Kidney capillary endothelial cell (primary cell): Measurements from ENCODE around the gene CPVL.
A peak's percentile ranks its signal among the peaks of the same experiment; 100 is the strongest.

Experiments used
- DNase-seq: peaks from one replicate; pipeline ENCODE4 v3.0.0-alpha.2; 2018; ENCODE audit warnings: low spot score

Gene CPVL

DNA sequence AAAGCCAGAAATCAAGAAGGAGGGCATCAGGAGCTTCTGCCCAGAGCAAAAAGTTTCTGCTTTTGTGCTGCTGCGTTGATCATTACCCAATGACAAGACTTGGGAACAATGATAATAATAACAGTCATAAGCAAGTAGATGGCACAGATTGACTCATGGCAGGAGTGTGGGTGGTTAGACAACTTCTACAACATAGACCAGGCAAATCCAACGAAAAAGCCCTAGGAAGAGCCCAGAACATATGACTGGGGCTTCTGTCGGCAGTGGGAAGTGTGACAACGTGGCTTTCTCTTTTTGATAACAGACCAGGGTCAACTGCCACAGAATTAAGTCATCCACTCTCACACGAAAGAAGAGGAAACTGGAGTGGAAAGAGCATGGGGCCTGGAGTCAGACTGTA, 102.8 kb downstream of the CPVL start:
- DNase-seq: no peak

DNA sequence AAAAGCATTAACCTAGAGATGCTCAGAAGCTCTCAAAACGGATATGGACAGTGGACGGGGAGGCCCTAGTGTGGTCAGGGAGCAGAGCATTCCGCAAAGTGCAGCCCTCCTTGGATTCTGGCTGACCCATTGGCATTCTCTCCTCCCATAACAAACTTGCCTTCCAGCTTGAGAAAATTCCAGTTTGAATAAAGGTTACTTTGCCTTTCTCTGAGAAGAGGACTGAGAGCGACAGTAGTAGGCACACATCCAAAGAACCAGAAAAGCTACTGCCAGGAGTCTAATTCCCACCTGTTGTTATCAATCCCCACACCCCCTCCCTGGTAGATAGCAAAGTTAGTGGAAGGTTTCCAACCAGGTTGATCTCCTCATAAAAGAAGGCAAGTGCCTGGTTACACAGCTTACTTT, 103.5 kb downstream of the CPVL start:
- no peak for DNase-seq

DNA sequence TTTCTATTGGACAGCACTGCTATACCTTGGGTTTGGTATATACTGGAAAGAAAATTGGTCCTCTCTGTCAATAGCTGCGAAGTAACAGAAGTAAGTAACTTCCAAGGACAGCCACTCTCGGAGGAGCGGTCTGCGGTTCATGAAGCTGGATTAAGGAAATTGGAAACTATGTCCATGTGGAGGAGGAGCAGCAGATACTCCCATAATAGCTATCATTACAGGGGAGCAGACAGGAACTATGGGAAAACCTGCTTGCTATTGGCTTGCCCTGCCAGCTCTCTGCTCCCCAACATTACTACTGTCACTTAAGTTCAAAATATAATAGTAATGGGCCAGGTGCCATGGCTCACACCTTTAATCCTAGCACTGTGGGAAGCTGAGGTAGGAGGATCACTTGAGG, 104.3 kb downstream of the CPVL start:
- no peak for DNase-seq

DNA sequence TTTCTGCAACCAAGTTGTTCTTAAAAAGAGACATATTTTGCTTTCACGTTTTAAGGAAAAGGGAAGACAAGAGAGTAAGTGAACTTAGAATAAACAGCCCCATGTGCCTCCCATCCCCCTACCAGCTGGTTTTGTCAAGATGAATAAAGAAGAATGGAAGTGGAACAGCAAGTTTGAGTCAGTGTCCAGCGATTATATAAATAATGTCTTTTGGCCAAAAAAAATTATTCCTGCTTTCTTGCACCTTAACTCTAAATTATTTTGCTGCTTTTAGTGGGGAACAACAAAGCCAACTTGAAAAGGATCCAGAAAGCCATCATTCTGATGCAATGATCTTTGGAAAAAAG, 105.8 kb downstream of the CPVL start:
- no peak for DNase-seq

DNA sequence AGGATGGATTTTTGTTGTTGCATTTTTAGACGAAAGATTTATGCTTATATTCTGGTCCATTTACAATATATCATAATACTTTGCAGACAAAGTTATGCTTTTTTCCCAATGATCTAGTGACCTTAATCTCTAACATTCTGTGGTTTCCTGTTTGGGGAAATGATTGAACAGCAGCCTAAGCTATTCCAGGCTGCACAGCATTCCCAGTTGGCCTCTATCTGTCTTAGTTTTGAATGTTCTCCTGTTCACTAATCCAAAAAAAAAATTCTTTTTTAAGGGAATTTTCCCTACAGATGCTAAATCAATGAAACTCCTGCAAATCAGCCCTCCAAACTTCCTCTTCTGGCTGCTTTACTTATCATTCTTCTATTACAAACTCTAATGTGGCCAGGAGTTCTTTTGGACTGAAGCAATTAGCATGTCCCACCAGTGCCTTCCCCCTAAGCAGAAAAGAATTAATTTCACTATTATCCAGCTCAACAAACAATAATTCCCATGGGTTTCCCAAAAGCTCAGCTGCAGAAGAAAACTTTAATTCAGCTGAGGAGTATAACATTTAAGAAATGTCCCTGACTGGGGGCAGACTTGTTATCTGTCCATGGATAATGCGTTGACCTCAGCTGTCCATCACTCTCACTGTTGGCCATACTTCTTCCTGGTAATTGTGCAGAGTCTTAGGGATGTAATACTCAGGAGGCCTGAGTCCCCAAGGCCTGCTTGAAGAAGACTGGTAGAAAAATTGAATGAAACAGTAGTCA, 106.3 kb downstream of the CPVL start:
- DNase-seq: no peak

DNA sequence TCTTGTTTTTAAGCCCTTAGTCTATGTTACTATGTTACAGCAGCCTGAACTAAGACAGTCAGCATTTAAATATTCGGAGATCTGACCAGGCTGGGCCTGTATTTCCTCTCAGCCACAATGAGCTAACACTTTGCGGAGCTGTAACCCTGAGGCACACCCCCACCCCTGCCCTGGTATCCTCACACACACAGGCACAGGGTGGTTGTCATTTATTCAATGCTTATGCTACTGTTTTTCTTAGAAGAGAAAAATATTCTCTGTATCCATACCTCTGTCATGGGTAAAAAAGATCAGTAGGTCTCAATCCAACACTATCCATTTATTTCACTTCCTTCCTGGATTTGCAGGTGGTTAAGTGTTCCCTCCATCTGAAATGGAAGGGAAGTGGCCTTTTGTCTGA, 107.9 kb downstream of the CPVL start:
- DNase-seq: peak; percentile 54

DNA sequence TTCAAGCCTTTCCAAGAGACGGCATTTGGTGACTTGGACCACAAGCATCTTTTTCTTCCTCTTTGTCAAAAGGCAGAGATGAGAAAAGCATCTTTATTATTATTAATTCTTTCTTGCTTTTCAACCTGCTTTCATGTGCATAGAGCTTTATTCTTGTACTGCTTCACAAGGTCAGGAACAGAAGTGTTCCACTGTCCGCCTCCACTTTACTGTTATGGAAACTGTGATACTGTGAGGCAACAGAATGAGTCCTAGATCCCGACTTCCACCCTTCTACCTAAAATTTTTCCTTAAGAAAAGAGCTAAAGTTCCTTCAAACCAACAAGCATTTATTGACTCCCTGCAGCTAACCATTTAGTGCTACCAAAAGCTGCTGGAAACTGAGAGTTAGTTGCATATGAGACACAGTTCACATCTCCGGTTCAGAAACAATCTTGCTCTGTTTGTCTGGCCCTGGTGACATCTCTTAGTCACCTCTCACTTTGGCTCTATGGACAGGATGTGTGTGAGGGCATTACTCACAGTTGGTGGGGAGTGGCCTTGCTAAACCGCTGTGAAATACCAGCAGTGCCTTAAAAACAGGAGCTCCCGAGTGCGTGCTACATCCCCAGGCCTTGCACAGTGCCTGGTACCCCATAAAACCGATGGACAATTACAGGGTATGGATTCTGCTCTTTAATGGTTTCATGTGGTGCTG, 111.1 kb downstream of the CPVL start:
- DNase-seq: peak; percentile 94

DNA sequence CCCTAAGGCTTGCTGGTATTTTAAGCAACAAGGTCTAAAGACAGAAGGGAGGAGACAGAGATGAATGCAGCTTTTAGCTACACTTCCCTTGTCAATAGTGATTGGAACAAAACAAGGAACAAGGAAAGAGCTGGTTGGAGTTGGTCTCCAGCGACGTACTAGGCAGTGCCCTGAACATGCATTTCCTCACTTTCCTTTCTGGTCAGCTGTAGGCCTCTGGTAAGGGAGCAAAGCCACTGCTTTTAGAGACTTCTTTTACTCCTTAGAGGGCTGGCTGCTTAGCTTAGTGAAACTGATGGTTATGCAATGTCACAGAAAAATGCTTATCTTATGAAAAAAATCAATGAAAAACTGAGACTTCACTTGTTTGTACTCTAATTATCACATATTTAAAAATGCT, 112.8 kb downstream of the CPVL start:
- no peak for DNase-seq

DNA sequence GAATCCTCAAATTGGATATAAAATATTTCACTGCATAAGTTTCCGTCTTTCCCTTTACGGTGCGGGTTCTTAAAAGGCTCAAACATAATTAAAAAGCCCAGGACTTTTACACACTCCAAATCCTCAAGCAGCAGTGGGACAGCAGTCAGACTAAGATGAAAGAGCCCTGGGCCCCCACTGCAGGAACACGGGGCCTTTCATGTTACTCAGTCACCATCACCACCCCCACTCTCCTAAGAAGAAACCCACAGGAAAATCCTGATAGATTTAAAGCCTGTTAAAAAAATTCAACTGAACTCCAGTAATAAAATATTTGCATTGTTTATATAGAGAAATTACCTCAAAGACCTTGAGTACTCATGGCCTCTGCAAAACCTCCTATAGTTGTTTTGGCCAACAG, 114.2 kb downstream of the CPVL start:
- DNase-seq: no peak

DNA sequence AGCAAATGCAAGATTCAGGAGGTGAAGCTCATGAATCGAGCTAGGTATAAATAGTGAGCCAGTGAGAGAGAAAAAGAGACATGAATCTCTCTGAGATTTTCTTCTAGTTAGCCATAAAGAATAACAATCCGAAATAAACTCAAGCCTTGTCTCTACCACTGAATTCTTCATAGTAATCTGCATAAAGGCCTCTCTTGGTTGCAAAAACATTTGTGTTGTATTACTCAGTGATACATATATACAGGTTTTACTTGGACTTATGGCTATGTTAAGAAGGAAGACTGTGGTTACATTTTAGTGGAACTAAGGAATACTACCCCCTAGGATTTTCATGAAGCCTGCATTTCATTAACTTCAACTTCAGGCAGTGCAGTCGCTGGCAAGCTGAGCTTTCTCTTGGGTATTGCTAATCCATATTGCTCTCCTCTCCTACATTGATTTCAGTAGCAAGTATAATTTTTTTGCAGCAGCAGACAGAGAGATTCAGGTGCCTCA, 115.5 kb downstream of the CPVL start:
- DNase-seq: no peak

DNA sequence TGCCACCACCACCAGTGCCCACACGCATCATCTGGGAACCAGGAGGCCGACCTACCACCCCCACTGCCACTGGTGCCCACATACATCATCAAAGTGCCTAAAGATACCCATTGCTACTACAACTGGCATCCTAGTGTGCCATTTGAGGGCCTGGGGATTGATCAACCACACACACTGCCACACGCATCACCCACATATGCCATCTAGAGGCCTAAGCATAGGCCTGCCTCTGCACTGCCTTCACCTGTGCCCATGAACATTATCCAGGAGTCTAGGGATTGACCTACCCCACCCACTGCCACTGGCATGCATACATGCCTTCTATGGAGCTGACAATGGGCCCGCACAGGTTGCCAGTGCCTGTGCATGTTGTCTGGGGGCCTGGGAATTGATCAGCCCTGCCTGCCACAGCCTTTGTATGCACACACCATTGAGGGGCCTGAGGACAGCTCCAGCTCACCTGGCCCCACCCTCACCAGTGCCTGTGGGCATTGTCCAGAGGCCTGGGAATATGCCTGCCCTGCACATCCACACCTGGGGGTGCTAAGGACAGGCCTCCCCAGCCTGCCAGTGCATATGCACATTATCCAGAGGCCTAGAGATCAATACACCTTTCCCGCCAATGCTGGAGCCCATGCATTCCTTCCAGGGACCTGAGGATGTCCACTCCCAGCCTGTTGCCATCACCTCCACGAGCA, 123.9 kb downstream of the CPVL start:
- DNase-seq: no peak

DNA sequence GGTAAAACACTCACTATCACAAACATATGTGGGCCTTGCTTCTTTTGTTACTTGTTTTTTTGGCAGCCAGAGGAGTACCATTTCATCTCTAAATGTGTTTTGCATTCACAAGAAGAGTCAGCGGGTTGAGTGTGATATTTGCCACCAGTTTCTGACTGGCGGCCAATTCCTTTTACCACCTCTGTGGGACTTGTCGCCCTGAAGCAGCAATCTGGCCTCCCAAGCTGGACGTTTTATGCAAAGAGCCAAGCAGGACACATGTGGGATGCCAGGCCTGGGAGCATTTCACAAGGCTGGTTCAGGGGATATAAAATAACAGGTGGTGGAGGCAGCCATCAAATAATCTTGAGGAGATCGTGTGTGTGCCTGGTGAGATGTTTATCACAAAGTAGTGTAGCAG, 126.4 kb downstream of the CPVL start:
- no peak for DNase-seq

DNA sequence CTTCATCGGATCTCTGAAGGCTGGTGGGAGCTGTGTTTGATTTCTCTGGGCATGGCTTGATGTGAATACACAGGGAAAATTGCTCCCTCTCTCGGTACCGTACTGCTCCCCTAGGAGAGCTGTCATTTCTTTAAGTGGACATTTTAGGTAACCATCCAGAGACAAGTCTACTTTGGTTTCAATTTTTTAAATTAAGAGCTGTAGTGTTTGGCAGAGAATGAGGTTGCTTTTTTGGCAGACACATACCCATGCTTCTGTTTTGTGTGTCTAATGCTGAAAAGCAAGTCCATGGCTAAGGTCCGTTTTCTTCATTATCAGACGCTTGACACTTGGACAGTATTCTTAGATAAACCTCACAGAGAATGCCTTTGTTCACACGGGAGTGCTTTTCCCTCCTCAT, 127.0 kb downstream of the CPVL start:
- DNase-seq: no peak

DNA sequence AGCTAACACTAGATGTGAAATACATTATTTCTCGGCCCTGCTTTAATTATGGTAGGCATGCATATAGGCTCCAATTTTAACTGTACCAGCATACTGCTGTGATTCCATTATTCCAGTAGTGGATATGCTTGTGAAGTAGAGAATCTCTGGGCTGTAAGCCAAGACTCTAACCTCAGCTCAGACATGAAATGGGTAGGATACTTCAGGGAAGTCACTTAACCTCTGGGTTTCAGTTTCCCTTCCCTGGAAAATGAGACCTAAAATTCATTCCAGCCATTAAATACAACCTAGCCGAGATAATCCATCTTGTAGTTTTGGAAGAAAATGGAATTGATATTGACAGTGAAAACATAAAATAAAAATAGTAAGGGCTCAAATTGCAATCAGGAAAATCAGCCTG, 128.6 kb downstream of the CPVL start:
- DNase-seq: no peak

DNA sequence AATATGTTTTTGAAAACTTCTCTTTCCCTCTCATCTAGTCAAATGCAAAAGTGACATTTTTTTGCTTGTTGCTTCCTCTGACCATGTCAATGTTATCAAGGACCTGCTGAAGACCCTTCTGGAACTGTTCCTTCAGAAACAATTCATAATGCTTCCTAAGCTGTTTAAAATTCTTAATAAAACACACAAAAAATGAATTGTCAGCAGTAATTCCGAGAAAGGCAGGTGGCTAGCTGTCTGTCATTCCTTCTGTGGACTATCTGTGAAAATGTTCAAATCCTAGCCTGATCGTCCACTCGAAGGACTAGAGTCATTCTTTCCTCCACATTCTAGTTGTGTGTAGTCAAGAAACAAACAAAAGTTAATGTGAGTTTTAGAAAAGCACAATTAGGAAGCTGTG, 131.6 kb downstream of the CPVL start:
- DNase-seq: no peak

DNA sequence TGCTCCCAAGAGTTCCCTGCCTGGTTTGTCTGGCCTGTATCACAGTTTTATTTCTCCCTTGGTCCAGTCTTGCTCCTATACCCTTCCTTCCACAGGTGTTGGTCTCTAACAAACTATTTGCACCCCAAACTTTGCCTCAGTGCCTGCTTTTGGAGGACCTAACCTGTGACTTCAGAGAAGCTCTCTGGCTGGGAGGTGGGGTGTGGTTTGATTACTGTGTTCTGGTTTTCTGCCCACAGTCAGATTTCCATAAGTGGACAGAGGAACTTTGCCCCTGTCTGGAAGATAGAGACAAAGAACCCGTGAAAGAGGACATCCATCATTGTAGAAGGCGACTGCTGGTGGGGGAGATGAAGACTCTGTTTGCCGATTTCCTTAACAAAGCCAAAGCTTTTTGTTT, 132.4 kb downstream of the CPVL start:
- no peak for DNase-seq

DNA sequence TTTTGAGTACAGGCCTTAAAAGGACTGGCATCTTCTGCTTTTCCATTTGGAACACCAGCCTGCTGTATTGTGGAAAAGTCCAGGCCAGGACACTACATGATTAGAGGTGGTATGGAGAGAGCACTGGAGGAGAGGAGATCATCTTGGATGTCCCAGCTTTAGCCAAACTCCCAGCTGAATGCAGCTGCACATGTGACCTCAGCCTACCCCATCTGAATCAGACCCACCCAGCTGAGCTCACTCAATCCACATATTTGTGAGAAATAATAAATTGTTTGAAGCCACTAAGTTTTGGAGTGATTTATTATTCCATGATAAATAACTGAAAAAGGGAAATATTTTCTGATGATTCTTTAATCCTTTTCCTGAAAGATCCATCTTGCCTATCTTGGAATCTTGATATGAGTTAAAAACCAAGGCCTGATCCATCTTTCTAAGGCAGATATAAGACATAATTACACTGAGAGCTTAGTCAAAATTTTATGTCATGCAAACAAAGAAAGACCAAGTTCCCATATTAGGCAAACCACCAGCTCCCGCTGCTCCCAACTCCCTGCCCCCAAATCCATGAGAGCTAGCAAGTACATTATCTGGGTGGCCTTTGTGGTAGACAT, 133.1 kb downstream of the CPVL start:
- no peak for DNase-seq

DNA sequence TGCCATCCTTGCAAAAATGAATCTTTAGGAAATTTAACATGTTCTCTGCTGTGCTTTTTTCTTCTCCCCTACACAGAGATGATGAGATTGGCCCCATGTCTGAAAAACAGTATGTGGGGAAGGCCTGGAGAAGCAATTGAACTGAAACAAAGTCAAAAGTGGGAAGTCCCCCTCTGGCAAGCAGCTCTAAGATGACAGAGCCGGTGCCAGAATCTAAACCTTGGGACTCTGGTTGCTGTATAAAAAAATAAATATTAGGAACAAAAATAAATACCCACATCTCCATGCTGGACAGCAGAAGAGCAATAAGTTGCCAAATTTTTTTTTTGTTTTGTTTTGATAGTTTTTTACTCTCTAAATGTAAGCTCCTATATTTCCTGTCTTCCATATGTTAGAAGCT, 136.4 kb downstream of the CPVL start:
- DNase-seq: no peak

DNA sequence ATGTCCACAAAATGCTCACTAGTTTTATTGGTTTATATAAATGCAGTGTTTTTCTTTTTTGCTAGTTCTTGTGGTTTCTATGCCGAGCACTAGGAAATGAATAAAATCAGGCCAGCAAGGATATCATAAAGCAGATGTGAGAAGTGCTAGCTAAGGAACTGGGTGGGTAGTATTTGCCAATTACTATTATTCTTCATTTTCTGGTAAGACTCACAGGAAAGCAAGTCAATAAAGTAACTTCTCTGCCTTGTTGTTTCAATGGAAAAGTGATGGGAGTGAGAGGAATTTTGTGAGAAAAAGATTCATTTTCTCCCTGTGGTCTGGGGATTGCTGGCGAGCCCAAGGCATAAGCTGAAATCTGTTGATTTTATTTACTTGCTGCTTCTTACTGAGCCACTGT, 137.7 kb downstream of the CPVL start:
- no peak for DNase-seq

DNA sequence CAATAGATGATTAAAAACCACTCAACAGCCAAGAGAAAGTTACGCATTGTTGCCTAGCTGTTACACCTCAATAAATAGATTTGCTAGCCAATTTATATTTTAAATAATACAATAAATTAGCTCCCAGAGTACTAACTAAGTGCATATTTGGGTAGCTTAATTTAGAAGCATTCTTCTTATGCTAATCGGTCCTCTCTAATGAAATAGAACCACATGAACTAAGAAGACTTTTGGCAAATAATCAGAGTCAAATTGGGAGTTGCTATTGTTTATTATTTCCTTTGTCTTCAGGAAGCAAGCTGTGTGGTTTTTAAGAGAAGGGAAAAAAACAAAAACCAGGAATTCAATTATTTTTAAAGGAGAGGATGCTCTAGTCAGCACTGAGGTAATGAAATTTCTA, 139.2 kb downstream of the CPVL start:
- DNase-seq: no peak

DNA sequence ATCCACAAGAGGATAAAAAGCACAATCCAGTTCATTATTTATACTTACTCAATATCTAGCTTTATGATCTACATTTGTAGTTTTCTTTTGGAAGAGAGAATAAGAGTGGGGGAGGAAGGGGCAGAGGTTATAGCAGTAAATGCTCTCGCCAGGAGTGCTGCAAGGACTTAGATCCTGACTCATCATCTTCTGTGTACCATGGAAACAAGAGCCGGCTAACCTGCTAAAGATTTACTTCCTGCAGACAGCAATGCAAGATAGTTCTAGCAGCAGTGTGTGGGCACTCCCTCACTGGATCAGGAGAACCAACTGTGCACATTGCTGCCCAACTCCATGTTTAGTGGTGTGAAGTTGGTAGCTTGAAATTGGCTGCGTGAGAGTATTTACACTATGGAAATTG, 140.5 kb downstream of the CPVL start:
- DNase-seq: no peak

DNA sequence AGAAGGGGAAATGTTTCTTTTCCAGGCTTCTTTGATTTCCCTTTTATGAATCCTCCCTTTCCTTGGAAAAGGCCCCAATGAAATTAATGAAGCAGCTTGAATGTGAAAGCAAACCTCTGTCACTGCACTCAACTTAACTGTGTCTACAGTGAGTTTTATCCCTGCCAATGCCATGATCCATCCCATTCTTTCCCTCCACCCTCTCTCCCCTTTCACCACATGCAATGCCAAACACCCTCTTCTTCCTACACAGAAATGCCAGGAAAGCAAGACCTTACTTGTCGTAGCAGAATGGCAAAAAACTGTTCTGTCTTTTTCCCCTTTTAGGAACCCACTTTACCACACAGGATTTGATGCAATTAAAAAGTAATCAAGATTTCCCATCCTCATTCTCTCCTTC, 140.9 kb downstream of the CPVL start:
- no peak for DNase-seq

DNA sequence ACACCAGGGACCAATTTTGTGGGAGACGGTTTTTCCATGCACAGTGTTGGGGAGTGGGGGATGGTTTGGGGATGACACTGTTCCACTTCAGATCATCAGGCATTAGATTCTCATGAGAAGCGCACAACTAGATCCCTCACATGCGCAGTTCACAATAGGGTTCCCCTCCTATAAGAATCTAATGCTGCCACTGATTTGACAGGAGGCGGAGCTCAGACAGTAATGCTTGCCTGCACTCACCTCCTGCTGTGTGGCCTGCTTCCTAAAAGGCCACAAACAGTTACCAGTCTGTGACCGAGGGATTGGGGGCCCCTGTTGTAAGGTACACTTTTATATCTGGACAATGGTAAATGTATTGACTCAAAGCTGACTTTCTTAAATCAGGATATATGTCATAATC, 142.6 kb downstream of the CPVL start:
- no peak for DNase-seq
